Measurements from ENCODE around the gene TTI1.

DNA sequence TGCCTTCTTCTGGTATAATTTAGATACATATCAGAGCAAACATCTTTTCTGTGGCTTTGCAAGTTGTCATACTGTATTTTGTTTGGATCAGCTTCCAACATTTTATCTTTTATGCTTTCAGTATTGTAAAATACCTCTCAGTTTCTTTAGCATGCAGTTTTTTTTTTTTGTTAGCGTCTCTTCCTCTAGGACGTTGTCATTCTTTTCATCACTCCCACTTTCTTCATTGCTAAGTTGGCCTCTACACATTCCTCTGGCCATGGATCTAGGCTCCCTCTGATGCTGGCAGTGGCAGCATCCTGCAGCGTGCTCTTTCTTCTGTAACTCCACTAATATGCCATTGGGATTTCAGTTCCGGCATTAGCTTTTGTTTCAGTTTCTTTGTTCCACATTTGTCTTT is 22.0 kb upstream of the TTI1 start:
- TF ChIP-seq, protein P1, sequence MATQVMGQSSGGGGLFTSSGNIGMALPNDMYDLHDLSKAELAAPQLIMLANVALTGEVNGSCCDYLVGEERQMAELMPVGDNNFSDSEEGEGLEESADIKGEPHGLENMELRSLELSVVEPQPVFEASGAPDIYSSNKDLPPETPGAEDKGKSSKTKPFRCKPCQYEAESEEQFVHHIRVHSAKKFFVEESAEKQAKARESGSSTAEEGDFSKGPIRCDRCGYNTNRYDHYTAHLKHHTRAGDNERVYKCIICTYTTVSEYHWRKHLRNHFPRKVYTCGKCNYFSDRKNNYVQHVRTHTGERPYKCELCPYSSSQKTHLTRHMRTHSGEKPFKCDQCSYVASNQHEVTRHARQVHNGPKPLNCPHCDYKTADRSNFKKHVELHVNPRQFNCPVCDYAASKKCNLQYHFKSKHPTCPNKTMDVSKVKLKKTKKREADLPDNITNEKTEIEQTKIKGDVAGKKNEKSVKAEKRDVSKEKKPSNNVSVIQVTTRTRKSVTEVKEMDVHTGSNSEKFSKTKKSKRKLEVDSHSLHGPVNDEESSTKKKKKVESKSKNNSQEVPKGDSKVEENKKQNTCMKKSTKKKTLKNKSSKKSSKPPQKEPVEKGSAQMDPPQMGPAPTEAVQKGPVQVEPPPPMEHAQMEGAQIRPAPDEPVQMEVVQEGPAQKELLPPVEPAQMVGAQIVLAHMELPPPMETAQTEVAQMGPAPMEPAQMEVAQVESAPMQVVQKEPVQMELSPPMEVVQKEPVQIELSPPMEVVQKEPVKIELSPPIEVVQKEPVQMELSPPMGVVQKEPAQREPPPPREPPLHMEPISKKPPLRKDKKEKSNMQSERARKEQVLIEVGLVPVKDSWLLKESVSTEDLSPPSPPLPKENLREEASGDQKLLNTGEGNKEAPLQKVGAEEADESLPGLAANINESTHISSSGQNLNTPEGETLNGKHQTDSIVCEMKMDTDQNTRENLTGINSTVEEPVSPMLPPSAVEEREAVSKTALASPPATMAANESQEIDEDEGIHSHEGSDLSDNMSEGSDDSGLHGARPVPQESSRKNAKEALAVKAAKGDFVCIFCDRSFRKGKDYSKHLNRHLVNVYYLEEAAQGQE (tag by site-specific recombination; IDR thresholded peaks at IDR 0.05) = no peak
- TF ChIP-seq ZBTB8A (tag by site-specific recombination; IDR thresholded peaks at IDR 0.05) (no peak), TCF7L2 (IDR thresholded peaks at IDR 0.05; ENCODE audit: borderline replicate concordance, low read depth, low read length) (no peak), CTCF (tag by site-specific recombination; IDR thresholded peaks at IDR 0.05) (no peak), ZNF645 (tag by site-specific recombination; IDR thresholded peaks at IDR 0.05) (no peak), SCRT1 (tag by site-specific recombination; IDR thresholded peaks at IDR 0.05; ENCODE audit: borderline replicate concordance) (no peak)

Measured in HEK293 (cell line).